OCI-LY7 (cell line): ENCODE results near the gene SORD.

Source experiments
- CTCF ChIP-seq: fragments of 200-600 bp; sonication (generic); conservative IDR thresholded peaks from 2 replicates; pipeline ENCODE4 v1.5.1; 2014; ENCODE audit warnings: mild to moderate bottlenecking, antibody characterized with exemption, low read length, moderate library complexity, mixed read lengths
- EZH2phosphoT487 ChIP-seq: fragments of 200-600 bp; sonication (generic); IDR thresholded peaks from 2 replicates; pipeline ENCODE4 v1.6.1; 2018; ENCODE audit warnings: low read depth, borderline replicate concordance, mild to moderate bottlenecking, mixed run types, antibody characterized with exemption, low read length, moderate library complexity, mixed read lengths

DNA sequence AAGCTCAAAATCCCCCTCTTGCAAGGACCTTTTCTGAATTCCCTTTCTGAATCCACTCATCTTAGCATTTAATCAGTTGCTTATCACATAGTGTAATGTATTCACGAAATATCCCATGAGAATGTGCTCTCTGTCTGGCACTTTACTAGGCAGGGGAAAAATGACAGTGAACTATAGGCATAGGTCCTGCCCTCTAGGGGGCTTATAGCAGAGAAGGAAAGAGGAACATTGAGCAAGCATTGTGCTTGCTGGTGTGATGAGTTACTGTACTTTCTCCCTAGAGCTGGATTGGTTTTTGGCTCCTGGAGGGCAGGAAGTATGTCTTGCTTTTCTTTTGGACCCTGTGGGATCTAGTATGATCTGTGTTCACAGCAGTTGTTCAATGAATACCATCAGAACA, 64.5 kb downstream of the SORD start:
- TF ChIP-seq CTCF (peak; percentile 45), EZH2phosphoT487 (no peak)
